Renal pelvis (tissue), 4 donors: ENCODE measurements around the gene SERPINA1. TPM values are rescaled to one million over a fixed set of nuclear protein-coding genes. Genes with fewer than 3 reads are reported as not detected.
"Not testable (repeated sequence)": the region's sequence is repeated elsewhere in the genome, so short reads cannot be mapped to it uniquely, and the experiment has no call there.

ENCODE experiments used
- DNase-seq: peaks from one replicate; pipeline ENCODE4 v3.0.0-alpha.2; 2013
- polyA plus RNA-seq, 3 donors: library from polyadenylated mRNA; unstranded; fragments of 120-200 nt; gene quantifications; one replicate each; pipeline ENCODE4 v1.2.1, GENCODE V29; 2013; ENCODE audit not compliant: insufficient read length in 3 of 3

SERPINA1 gene
- polyA plus RNA-seq, 3 donors: 72.2 to 105 (median 81.3) TPM

DNA sequence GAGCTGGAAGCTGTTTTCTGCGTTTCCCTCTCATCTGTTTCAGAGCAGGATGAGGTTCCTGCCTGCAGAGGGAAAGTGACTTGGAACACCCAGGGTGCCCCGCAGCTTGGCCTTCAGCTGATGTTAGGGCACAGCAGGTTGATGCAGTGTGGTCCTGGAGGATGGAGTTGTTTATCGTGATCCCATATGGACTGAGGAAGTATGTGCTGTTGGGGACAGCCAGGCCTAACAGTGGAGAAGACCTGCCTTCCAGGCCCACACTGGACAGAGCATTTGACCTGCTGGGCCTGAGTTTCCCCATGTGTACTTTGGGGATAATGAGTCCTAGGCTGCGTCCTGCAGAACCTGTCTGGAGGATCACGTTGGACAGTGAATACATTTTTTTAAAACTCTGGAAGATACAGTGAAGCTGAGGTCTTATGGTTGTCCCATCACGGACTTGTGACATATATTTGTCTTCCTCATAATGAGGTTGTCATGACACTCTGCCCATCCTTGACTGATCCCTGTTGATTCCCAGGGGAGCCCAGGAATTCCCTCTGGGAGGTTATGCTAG, 12.8 kb downstream of the SERPINA1 start:
- no peak for DNase-seq

DNA sequence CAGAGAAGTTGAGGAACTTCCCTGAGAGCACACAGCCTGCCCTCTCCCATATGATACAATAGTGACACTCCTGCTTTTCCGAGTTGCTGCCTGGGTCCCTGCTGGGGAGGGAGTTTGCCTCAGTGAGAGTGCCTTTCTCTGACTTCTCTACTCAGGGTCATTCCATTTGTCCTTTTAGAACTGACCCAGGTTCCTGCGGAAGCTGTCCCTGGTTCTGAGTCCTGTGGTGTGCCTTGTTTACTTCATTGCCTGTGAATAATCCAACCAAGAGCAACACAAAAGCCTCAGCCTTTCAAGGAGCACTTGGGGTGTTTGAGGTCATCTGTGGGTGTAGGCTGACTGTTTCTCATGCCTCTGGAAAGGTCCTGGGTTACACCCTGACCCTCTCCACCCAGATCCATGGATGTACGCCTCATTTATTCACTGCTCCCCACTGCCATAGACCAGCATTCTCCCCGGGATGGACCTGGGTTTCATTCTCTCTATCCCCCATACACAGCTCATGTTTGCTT, 13.6 kb downstream of the SERPINA1 start:
- no peak for DNase-seq

DNA sequence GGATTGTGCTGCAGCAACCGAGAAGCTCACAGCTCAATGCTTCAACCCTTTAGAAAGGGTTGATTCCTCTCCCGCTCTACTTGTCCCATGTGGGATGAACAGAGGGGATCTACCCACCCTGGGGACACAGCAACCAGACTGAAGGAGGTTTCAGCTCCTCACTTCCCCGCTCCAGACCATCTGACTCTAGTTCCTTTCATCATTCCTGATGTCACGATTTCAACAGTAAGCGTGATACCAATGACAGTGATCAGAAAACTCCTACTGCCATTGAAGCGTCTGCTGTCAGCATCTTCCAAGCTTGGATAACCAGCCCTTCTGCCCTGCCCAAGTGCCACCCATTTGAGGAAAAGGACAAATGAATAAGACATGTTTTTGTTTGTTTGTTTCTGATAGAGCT, 14.3 kb downstream of the SERPINA1 start:
- DNase-seq: no peak

DNA sequence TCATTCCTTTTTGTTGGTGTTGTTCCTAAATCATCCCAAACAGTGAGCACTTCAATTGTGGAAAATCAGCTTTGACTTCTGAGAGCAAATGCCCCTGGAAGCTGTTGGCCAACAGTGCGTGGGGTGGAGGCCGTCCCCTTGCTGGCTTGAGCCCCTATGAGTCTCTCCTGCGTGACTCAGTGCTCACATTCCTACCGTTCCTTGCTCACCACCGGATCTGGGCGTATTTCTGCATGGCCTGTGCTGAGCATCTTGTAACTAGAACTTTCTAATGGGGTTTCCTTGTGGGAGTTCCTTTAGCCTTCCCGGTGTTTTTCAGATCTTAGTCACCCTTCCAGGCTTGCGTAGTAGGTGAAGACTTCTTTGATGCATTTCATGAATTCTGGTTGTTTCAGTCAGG, 14.7 kb downstream of the SERPINA1 start:
- DNase-seq: no peak

DNA sequence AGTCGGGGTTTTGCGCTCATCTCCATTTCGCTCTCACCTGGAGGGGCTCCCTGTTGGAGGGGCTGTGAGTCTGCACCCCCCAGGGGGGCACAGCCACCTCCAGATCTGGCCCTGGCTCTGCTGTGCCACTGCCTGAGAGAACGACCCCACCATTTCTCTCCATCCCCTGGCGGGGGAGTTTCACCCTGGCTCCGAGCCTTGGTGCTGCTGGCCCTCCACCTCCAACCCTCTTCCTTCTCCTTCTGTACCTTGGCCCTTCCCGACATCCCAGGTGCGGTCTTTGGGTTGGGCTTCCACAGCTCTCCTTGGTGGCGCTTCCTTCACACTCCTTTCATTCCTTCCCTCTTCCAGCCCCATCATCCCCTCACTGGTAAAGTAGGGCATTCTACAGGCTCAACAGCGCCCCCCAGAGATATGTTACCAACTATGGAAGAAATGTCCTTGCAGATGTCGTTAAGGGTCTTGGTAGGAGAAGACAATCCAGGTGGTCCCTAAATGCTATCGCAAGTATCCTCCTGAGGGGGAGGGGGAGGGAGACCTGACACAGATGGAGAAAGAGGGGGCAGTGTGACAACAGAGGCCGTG, 16.3 kb downstream of the SERPINA1 start:
- no peak for DNase-seq

DNA sequence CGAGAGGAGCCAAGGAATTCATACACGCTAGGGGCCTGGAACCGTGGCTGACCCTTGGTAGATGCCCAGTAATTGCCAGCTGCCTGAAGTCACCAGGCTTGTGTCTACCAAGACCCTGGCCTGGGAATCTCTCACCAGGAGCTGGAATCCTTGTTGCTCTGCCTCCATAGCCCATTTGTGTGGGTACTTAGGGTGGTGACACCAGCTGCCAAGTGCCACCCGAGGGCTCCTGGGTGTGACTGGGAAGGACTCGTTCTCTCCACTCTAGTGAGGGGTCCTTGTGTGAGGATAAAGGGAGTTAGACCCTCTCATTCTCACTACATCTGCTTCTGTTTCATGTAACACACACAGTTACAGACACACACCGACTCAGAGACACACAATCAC, 17.9 kb downstream of the SERPINA1 start:
- DNase-seq: no peak

DNA sequence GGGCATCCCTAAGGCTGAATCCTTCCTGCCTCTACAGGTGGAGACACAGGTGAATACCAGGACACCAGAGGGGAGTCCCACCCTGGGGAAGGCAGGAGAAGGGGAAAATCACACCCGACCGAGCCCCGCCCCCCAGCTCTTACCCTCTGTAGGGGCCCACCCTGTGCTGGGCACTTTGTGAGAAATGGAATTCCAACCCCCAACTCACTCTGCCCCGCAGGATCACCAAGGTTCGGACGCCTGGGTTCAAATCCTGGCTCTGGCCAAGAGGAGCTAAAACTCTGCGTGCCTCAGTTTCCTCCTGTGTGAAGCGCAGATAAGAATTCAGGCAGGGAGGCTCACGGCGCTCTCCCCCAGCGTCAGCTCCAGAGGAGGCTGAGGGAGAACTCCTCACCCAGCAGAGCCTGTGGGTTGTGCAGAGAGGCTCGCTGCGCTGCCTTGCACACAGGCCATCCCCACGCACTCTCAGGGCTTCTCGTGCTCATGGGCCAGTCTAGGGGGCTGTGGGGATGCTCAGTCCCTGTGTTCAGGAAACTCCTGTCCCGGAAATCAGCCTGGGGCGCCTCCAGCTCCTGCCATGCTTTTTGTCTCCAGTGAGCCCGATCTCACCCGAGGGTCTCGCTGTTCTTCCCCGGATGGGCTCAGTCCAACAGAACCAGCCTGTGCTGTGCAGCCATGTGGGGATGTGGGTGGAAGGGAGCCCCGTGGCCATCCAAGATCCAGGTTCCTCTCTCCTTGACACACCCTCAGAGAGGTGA, 18.5 kb downstream of the SERPINA1 start:
- DNase-seq: not testable (repeated sequence)

DNA sequence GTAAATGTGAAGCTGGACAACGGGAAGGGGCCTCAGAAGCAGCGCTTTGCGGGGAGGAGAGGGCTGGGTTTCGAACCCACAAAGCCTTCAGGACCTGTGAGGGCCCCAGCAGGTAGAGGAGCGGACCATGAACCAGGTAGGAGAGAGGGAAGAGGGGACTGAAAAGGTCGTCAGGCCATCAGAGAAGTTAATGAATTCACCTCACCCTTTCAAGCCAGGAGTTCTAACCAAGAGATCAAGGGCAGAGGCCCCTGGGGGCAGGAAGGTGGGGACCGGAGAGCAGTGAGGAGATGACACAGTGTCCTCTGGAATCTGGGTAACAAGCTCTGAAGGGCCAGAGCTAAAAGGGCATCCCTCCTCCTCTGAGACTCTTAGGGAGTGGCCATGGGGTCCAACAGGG, 19.4 kb downstream of the SERPINA1 start:
- no peak for DNase-seq

DNA sequence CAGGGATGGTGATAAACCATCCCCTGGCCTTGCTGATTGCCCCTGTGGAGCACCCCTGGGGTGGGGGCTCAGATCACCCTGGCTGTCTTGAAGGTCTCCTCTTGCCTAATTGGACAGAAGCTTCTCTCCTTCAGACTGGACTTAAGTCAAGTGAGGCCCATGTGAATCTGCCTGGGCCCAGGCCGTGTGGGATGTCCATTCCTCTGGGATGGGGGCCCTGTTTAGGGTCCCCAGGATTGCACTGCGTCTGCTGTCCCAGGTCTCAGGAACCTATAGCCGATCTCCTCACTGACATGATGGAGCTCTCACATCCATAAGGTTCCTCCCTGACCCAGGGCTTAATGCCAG, 20.2 kb downstream of the SERPINA1 start:
- no peak for DNase-seq

DNA sequence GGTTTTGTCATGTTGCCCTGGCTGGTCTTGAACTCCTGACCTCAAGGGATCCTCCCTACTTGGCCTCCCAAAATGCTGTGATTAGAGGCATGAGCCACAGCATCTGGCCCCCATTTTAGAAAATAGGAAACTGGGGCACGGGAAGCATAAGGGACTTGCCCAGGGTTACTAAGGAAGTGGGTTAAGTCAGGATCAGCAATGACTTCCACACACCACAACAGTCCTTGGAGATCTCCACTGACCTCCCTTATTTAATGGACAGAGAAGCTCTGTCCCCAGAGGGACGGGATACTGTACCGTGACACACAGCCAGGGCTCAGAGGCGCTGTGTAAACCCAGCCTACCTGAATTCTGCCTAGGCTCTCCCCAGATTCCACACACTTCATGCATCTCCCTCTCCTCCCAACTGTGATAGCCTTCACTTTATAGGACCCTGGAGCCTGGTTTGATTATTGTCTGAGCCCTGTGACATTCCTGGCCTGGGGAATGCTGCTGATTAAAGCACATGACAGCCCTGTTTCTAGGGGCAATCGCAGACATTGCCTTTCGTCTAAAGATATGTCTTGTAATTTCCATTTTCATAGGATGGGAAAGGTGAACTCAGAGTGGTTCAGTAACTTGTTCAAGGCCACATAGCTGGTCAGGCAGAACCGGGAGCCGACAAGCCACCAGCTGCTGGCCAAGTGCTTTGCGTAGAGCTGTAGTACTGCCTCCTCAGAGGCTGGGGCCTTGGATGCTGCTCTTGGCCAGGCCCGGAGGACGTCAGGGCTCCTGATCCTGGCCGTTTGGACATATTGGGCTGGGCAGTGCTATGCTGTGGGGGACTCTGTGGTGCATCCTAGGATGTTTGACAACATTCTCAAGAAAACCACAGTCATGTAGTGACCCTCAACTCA, 20.8 kb downstream of the SERPINA1 start:
- DNase-seq: no peak

DNA sequence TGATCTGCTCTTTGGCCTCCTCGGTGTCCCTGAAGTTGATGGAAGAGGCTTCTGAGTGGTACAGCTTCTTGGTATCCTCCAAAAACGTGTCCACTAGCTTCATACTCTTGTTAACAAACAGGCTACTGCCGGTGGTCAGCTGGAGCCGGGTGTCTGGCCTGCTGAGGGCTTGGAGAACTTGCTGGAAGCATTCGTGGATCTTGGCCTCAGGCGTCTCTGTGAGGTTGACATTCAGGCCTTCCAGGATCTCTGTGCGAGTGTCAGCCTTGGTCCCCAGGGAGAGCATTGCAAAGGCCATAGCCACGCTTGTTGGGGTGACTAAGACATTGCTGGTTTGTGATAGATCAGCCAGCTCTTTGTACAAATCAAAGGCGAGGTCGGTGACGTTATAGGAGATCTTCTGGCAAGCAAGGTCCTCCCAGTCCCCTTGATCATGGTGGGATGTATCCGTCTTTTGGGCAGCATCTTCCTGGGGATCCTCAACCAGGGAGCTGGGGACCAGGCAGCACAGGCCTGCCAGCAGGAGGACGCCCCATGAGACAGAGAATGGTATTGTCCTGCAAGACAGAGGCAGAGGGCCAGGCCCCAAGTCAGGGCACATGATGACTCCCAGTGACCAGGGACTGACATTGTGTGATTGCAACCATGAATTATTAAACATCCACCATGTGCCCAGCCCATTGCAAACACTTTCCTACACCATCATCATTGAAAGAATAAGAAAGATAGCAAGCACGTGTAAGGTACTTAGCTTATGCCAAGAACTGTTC, 22.1 kb downstream of the SERPINA1 start, which contains the start of gene SERPINA2:
SERPINA2 (minus strand) TSS at position 553 of the 770 bp plus-strand sequence.
- no peak for DNase-seq

DNA sequence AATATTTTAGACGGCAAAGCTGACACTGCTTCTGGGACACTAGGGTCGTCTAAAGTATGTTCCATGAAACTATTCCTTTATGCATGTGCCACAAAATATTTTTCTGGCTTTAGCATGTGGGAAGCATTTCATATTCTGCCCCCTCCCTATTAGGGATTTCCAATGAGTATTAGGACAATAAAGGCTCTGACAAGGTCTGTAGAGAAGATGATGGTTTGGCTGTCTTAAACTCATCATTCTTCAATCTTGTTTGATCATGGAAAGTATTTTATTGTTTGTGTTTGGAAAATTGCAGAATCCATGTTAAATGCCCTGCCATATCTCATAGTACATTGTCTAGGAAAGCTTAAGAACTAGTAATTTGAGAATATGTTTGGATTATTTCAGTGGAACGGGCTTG, 22.8 kb downstream of the SERPINA1 start:
- DNase-seq: no peak

DNA sequence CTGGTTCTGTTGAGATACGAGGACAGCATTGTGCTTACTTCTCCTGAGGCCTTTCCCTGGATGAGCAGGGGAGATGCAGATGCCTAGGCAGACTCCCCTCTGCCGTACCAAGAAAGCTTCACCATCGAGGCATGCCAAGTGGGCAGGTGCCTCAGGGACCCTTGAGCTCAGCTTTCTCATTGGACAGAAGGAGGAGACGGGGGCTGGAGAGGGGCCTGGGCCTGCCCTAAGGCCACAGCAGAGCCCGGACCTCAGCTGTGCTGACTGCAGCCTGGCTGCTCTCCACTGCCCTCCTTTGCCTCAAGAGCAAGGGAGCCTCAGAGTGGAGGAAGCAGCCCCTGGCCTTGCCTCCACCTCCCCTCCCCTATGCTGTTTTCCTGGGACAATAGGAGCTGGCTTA, 23.4 kb downstream of the SERPINA1 start:
- DNase-seq: no peak

DNA sequence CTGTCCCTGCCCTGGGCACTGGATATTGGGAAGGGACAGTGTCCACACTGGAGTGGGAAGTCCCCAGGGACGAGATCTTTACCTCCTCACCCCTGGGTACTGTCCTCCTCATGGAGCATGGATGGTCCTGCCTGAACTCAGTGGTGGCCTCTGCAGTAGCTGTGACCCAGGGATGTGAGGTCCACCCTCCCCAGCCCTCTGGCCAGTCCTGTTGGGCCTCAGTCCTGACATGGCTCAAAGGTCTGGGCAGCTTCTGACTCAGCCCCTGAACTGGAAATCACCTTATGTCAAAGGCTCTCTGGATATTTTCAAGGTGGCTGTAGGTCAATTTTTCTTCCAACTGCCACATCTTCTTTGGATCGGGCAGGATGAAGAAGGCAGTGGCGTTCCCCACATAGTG, 24.4 kb downstream of the SERPINA1 start:
- no peak for DNase-seq

DNA sequence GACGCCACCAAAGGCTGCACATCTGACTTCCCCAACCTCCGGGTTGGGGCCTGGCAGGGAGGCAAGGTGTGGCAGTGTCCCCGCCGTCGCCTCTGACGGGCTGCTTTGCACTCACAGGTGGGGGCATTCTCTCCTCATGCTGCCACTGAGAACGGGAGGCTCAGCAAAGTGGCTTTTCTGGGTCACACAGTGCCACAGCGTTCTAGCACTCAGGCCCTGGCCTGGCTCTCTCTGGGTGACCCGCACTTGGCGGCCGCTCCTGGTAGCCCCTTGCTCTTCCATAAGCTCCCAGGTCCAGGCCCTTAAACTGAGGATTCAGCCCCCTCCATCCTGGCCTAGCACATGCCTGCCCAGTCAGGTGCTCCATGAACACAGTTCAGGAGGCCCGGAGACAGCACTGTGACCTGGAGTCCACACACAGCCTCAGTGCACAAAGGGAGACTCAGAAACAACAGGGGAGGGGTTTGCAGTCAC, 25.2 kb downstream of the SERPINA1 start:
- DNase-seq: no peak

DNA sequence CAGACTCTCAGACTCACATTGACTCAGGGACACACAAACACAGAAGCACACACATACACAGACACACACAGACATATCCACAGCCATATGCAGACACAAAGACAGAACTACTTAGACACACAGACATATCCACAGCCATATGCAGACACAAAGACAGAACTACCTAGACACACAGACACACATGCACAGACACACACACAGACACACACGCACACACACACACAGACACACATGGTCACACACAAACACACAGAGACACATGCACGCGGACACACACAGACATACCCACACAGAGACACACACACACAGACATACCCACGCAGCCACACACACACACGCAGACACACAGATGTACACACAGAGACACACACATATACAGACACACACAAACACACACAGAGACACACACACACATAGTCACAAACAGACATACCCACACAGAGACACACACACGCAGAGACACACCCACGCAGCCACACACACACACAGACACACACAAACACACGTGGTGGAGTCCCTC, 25.7 kb downstream of the SERPINA1 start:
- no peak for DNase-seq

DNA sequence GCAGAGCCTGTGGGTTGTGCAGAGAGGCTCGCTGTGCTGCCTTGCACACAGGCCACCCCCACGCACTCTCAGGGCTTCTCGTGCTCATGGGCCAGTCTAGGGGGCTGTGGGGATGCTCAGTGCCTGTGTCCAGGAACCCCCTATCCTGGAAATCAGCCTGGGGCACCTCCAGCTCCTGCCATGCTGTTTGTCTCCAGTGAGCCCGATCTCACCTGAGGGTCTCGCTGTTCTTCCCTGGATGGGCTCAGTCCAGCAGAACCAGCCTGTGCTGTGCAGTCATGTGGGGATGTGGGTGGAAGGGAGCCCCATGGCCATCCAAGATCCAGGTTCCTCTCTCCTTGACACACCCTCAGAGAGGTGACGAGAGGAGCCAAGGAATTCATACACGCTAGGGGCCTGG, 26.7 kb downstream of the SERPINA1 start:
- DNase-seq: no peak

DNA sequence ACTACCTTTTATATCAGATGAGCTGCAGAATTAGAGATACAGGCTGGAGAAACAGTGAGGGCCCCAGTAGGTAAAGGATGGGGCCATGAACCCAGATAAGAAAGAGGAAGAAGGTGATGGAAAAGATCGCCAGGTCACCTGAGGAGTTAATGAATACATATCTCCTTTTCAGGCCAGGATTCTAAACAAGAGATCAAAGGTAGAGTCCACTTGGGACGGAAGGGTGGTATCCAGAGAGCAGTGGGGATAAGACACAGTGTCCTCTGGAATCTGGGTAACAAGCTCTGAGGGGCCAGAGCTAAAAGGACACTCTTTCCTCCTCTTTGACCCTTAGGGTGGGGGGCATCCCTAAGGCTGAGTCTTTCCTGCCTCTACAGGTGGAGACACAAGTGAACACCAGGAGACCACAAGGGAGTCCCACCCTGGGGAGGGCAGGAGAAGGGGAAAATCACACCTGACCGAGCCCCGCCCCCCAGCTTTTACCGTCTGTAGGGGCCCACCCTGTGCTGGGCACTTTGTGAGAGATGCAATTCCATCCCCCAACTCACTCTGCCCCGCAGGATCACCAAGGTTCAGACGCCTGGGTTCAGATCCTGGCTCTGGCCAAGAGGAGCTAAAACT, 27.3 kb downstream of the SERPINA1 start:
- DNase-seq: no peak

DNA sequence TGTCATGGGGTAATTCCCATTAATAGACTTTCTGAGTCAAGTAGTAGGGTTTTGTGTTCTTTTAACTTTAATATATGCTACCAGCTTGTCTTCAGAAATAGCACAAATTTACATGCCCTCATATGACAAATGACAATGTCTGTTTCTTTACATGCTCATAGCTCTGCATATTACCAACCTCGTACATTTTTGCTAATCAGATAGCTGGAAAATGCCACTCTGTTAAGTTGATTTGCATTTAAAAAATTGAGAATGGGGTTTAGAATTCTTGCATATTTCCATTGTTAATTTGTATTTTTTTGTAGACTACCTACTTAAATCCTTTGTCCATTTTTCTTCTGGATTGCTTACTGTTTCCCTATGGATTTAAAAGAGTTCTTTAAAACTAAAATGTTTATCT, 31.2 kb downstream of the SERPINA1 start:
- no peak for DNase-seq

DNA sequence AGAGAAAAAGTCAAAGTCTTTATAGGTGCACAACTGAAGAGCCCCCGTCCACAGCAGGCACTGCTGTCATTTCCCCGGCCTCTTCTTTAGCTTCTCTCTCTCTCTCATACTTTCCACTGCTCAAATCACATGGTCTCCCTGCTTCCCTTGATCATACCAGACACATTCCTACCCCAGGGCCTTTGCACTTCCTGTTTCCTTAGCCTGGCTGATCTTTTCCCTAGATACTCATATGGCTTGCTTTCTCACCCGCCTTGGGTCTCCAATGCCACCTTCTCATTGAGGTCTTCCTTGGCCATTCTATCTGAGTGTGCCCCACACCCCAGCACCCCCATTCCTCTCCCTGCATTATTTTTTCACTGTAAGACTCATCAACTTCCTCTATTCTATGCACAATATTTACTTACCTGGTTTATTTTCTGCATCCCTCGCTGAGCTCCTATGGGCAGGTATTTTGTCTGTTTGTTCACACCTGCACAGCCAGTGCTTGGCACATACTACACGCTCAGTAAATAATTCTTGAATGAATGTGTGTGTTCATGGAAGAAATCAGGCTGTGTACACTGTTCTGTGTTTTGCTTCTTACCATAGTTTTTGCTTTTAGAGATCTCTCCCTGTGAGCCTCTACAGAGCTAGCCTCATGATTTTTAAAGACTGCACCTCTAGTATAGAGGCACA, 31.9 kb downstream of the SERPINA1 start:
- no peak for DNase-seq
